Psoas muscle (tissue), 7 donors: ENCODE data around the gene CBFA2T3. TPM values are rescaled to one million over a fixed set of nuclear protein-coding genes. Genes with fewer than 3 reads are reported as not detected.

Source experiments
- polyA plus RNA-seq, 3 donors: library from polyadenylated mRNA; stranded (reverse); fragments of 200-250 nt; gene quantifications; one replicate each; pipeline ENCODE4 v1.2.3, GENCODE V29; 2013
- total RNA-seq, 4 donors: library from RNA; stranded (reverse); fragmentation: NEBNext Ultra II Directional in 2 of 4; extraction: Animal tissue kit (Norgen Biotek cat#: 25700) in 2 of 4; gene quantifications; one replicate each; pipeline versions ENCODE4 v1.2.1 to v1.2.4, GENCODE V29; 2021 to 2023
- donor health status: healthy with polysubstance abuse.
- donor health status: DM: no; HTN: no; CAD: no; lungs with moderate emphysema.
- donor health status: Bipolar disorder and iron deficiency.
- donor health status: healthy.
- donor health status: DM: no; HTN: no; CAD: no.
- donor health status: DM: no; HTN: no; CAD: no.
- donor health status: DM: yes; HTN: yes; CAD: no.

CBFA2T3 gene
- total and polyA plus RNA-seq, 7 donors, result 2.6 to 15.0 (median 6.0) TPM

Other genes with a start within 250 kb of the CBFA2T3 start
- 10 to 100 TPM in 2 of 4 donors, 1 to 10 TPM in 2; 8.8 to 12.6 (median 10.9) TPM for gene PIEZO1, start 192.0 kb downstream of the CBFA2T3 start, total RNA-seq
- 10 to 100 TPM in 2 of 3 donors, 1 to 10 TPM in 1; 7.2 to 26.8 (median 10.2) TPM for gene PIEZO1, start 192.0 kb downstream of the CBFA2T3 start, polyA plus RNA-seq
- under 1 TPM in 3 of 4 donors, not detected in 1; 0.17 to 0.59 (median 0.25) TPM for gene CDT1, start 173.4 kb downstream of the CBFA2T3 start, total RNA-seq
- under 1 TPM; 0.03 to 0.13 (median 0.04) TPM for gene CDT1, start 173.4 kb downstream of the CBFA2T3 start, polyA plus RNA-seq
- gene APRT, start 165.3 kb downstream of the CBFA2T3 start, total RNA-seq, result 10 to 100 TPM; 32.8 to 67.7 (median 55.0) TPM
- gene APRT, start 165.3 kb downstream of the CBFA2T3 start, polyA plus RNA-seq, result 100 to 1,000 TPM in 1 of 3 donors, 10 to 100 TPM in 2; 49.4 to 165 (median 66.9) TPM
- gene GALNS, start 120.3 kb downstream of the CBFA2T3 start, total RNA-seq, result 10 to 100 TPM in 2 of 4 donors, 1 to 10 TPM in 2; 4.8 to 10.4 (median 9.7) TPM
- gene GALNS, start 120.3 kb downstream of the CBFA2T3 start, polyA plus RNA-seq, result 10 to 100 TPM in 2 of 3 donors, 1 to 10 TPM in 1; 9.0 to 15.4 (median 12.3) TPM
- gene TRAPPC2L, start 120.1 kb downstream of the CBFA2T3 start, total RNA-seq, result 10 to 100 TPM; 38.6 to 42.6 (median 38.7) TPM
- gene TRAPPC2L, start 120.1 kb downstream of the CBFA2T3 start, polyA plus RNA-seq, result 10 to 100 TPM; 23.9 to 30.7 (median 28.5) TPM
- not detected for gene PABPN1L, start 110.5 kb downstream of the CBFA2T3 start, total RNA-seq
- not detected for gene PABPN1L, start 110.5 kb downstream of the CBFA2T3 start, polyA plus RNA-seq
- gene ACSF3, start 116.6 kb upstream of the CBFA2T3 start, total RNA-seq, result 10 to 100 TPM; 16.2 to 26.5 (median 19.1) TPM
- gene ACSF3, start 116.6 kb upstream of the CBFA2T3 start, polyA plus RNA-seq, result 10 to 100 TPM; 13.4 to 15.5 (median 13.5) TPM
- gene CDH15, start 194.5 kb upstream of the CBFA2T3 start, total RNA-seq, result 10 to 100 TPM; 36.7 to 62.8 (median 51.1) TPM
- 10 to 100 TPM; 18.0 to 32.9 (median 19.9) TPM for gene CDH15, start 194.5 kb upstream of the CBFA2T3 start, polyA plus RNA-seq
- gene SLC22A31, start 223.3 kb upstream of the CBFA2T3 start, total RNA-seq, result not detected
- under 1 TPM in 1 of 3 donors, not detected in 2; 0.03 TPM for gene SLC22A31, start 223.3 kb upstream of the CBFA2T3 start, polyA plus RNA-seq
- gene ZNF778, start 240.5 kb upstream of the CBFA2T3 start, total RNA-seq, result 10 to 100 TPM; 10.2 to 15.3 (median 12.4) TPM
- 1 to 10 TPM; 2.2 to 9.0 (median 4.6) TPM for gene ZNF778, start 240.5 kb upstream of the CBFA2T3 start, polyA plus RNA-seq